ENCODE data around the gene CCBE1.

DNA sequence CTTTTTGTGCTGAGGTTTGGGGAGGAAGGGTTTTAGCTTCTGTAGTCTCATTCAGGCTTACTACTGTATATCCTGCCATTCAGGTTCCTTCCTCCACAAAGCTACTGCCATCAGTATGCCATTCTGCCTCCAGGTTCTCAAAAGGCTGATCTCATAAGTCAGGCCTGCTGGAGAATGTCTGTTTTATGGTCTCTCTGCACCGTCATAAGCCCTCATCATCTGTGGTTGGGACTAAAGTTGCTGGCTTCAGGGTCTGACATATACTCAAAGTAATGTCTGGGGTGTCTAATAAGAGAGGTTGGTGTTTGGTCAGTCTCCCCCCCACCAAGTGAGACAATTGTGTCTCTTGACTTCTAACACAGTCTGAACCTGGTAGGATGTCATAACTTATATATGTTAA is 36.2 kb upstream of the CCBE1 start:
- TF ChIP-seq CTCF (IDR thresholded peaks at IDR 0.05 in 8 of 11, conservative IDR thresholded peaks at IDR 0.05 in 3 of 11) (no peak), POLR2A (IDR thresholded peaks at IDR 0.05) (no peak)
